Adipocyte (in vitro differentiated cells): ENCODE data around the gene TEX22.

Experiments
- DNase-seq: peaks from one replicate; pipeline ENCODE4 v3.0.0-alpha.2; 2015; ENCODE audit warnings: low read depth
- H3K27me3 ChIP-seq: replicated peaks from 2 replicates; pipeline ENCODE4 v1.7.0; 2013; ENCODE audit warnings: mild to moderate bottlenecking, low read length, moderate library complexity; ENCODE audit not compliant: control insufficient read depth, insufficient read depth
- H3K36me3 ChIP-seq: 2 replicates; pipeline ENCODE4 v1.7.0; 2013; ENCODE audit warnings: low read length, mild to moderate bottlenecking, moderate library complexity; ENCODE audit not compliant: control insufficient read depth, insufficient read depth, severe bottlenecking
- H3K4me1 ChIP-seq: 2 replicates; pipeline ENCODE4 v1.7.0; 2013; ENCODE audit warnings: mild to moderate bottlenecking, low read length, moderate library complexity; ENCODE audit not compliant: control insufficient read depth, insufficient read depth
- H3K4me3 ChIP-seq: 2 replicates; pipeline ENCODE4 v1.7.0; 2013; ENCODE audit warnings: mild to moderate bottlenecking, low read length, moderate library complexity
- H3K9ac ChIP-seq: 2 replicates; pipeline ENCODE4 v1.7.0; 2013; ENCODE audit warnings: mild to moderate bottlenecking, low read length, moderate library complexity
- H3K9me3 ChIP-seq: 2 replicates; pipeline ENCODE4 v1.7.0; 2013; ENCODE audit warnings: mild to moderate bottlenecking, low read length, moderate library complexity; ENCODE audit not compliant: control insufficient read depth

The TEX22 gene

GRCh38 chr14:105379946-105380345 lies 18.4 kb upstream of the TEX22 start:
- Histone ChIP-seq H3K4me3 (no peak overlapping the region), H3K27me3 (no peaks in the 10 kb centered on the region)

GRCh38 chr14:105380756-105381155 lies 17.6 kb upstream of the TEX22 start:
- no peak overlapping the region for H3K9ac ChIP-seq
- no peak for DNase-seq
- H3K9me3 ChIP-seq, result no peaks in the 10 kb centered on the region
- H3K4me3 ChIP-seq, result no peak overlapping the region
- no peaks in the 10 kb centered on the region for H3K4me1 ChIP-seq
- H3K36me3 ChIP-seq, result peaks cover 22% of the 10 kb centered on the region
- no peaks in the 10 kb centered on the region for H3K27me3 ChIP-seq

More at GRCh38 chr14:105379946-105380345, 18.4 kb upstream of the TEX22 start:
- H3K9ac ChIP-seq, result no peak overlapping the region
- no peaks in the 10 kb centered on the region for H3K4me1 ChIP-seq
- H3K36me3 ChIP-seq, result peaks cover 16% of the 10 kb centered on the region
- no peak for DNase-seq
- no peaks in the 10 kb centered on the region for H3K9me3 ChIP-seq

DNA sequence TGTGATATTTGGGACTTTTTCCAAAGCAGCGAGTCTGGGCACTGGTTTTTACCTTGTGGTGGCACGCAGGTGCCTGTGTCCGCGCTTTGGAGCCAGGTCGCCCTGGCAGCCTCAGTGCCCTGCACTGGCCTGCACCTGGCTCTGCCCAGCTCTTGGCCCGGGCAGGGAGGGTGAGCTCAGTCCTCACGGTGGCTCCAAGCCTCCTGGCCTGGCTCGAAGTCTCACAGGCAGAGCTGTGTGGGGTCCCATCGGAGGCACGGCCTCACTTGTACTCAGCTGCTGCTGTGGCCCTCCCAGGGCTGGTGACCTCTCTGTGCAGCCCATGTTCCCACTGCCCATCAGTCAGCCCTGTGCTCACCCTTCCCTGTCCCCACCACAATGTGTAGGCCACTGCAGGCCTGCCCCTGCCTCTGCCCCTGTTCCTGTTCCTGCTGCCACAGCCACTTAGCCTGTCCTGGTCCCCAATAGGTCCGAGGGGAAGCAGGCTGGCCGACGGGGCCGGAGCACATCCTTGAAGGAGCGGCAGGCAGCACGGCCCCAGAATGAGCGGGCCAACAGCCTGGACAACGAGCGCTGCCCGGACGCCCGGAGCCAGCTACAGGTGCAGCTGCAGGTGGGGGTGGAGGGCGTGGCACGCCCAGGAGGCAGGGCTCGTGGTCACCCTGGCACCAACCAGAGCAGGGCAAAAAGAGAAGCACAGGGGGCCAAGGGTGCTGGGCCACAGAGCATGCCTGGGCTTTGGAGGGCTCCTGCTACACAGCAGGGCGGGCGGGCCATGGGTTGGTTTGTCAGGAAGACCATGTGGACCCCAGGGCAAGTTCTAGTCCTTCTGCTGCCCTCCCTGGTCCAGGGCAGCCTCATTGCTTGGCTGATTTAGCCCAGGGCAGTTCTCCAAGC lies 16.6 kb upstream of the TEX22 start:
- no peak for DNase-seq
- Histone ChIP-seq H3K4me1 (no peaks in the 10 kb centered on the region), H3K9me3 (no peaks in the 10 kb centered on the region), H3K9ac (no peak overlapping the region), H3K27me3 (no peaks in the 10 kb centered on the region), H3K4me3 (no peak overlapping the region), H3K36me3 (peaks cover 22% of the 10 kb centered on the region)

DNA sequence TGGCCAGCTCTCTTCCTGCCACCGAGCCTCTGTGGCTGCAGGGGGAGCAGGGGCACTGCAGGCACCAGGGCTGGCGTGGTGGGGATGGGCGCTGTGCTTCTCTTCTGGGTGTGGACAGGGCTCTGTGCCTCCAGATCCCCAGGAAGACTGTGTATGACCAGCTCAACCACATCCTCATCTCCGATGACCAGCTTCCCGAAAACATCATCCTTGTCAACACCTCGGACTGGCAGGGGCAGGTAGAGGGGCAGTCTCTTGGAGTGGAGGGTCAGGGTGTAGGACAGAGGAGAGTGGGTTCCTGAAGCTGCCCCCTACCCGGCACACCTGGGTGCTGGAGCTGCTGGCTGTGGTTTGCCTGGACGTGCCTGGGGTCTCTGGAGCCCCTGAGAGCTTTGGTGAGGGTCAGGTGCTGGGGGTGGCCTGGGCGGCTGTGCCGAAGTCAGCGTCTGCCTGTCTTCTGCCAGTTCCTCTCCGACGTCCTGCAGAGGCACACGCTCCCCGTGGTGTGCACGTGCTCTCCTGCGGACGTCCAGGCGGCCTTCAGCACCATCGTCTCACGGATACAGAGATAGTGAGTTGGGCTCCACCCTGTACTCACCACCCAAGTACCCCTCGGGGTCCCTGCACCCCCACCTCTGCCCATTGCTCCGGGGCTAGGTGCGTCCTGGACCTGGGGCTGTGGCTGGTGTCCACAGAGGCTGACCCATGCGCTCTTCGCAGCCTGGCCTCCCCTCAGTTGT lies 15.8 kb upstream of the TEX22 start:
- Histone ChIP-seq H3K9me3 (no peaks in the 10 kb centered on the region), H3K36me3 (peaks cover 26% of the 10 kb centered on the region), H3K9ac (no peak overlapping the region), H3K27me3 (no peaks in the 10 kb centered on the region), H3K4me1 (no peaks in the 10 kb centered on the region), H3K4me3 (no peak overlapping the region)
- DNase-seq, result no peak

DNA sequence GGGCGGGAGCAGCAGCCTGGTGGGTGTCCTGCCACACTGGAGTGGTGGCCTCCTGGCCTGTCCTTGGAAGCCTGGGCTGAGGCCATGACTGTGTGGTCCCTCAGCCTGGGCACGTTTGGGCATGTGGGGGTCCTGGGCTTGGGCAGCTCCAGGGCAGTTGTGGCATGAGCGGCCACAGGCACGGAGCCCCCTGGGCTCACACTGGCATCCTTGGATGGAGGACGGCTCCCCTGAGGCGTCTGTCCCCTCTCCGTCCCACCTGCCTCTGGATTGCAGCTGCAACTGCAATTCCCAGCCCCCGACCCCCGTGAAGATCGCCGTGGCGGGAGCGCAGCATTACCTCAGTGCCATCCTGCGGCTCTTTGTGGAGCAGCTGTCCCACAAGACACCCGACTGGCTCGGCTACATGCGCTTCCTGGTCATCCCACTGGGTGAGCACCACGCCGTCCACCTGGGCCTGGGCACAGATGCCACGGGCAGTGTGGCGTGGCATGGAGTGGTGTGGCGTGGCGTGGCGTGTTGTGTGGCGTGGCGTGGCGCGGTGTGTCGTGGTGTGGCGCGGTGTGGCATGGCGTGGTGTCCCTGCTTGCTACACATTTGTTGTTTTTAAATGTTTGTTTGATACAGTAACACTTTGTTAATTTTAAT lies 15.1 kb upstream of the TEX22 start:
- Histone ChIP-seq H3K36me3 (peaks cover 26% of the 10 kb centered on the region), H3K4me3 (no peak overlapping the region), H3K27me3 (no peaks in the 10 kb centered on the region), H3K9me3 (no peaks in the 10 kb centered on the region), H3K9ac (no peak overlapping the region), H3K4me1 (no peaks in the 10 kb centered on the region)
- no peak for DNase-seq

DNA sequence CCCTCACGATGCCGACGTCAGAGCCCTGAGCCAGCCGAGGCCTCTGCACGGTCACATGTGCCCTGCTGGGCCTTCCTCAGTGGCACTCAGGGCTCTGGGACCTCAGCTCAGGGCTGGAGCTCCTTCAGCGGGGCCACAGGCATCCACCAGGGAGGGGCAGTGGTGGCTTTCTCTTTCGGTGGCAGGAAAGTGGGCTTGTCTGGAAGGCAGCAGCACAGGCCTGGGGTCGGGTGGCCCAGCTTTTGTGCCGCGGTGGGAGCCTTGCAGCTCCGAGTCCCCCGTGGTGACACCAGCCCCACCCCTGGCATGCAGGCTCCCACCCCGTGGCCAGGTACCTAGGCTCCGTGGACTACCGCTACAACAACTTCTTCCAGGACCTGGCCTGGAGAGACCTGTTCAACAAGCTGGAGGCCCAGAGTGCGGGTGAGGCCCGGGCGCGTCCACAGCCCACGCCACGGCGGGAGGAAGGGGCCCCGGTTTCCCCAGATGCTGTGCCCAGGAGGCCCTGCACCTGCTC lies 14.2 kb upstream of the TEX22 start:
- Histone ChIP-seq H3K4me1 (no peaks in the 10 kb centered on the region), H3K36me3 (peaks cover 26% of the 10 kb centered on the region), H3K9ac (no peak overlapping the region), H3K27me3 (no peaks in the 10 kb centered on the region), H3K9me3 (no peaks in the 10 kb centered on the region), H3K4me3 (no peak overlapping the region)
- no peak for DNase-seq

GRCh38 chr14:105384605-105385321 lies 13.6 kb upstream of the TEX22 start:
- no peak for DNase-seq
- Histone ChIP-seq H3K4me3 (no peak overlapping the region), H3K9me3 (no peaks in the 10 kb centered on the region), H3K9ac (no peak overlapping the region), H3K4me1 (no peaks in the 10 kb centered on the region), H3K36me3 (peaks cover 24% of the 10 kb centered on the region), H3K27me3 (no peaks in the 10 kb centered on the region)

GRCh38 chr14:105385322-105385637 lies 13.1 kb upstream of the TEX22 start:
- Histone ChIP-seq H3K36me3 (peaks cover 21% of the 10 kb centered on the region), H3K9me3 (no peaks in the 10 kb centered on the region), H3K4me1 (no peaks in the 10 kb centered on the region), H3K27me3 (no peaks in the 10 kb centered on the region), H3K9ac (no peak overlapping the region), H3K4me3 (no peak overlapping the region)
- DNase-seq, result no peak

GRCh38 chr14:105385698-105386365 lies 12.5 kb upstream of the TEX22 start:
- Histone ChIP-seq H3K27me3 (no peaks in the 10 kb centered on the region), H3K36me3 (peaks cover 21% of the 10 kb centered on the region), H3K9me3 (no peaks in the 10 kb centered on the region), H3K4me1 (no peaks in the 10 kb centered on the region), H3K9ac (no peak overlapping the region), H3K4me3 (no peak overlapping the region)
- DNase-seq, result no peak

DNA sequence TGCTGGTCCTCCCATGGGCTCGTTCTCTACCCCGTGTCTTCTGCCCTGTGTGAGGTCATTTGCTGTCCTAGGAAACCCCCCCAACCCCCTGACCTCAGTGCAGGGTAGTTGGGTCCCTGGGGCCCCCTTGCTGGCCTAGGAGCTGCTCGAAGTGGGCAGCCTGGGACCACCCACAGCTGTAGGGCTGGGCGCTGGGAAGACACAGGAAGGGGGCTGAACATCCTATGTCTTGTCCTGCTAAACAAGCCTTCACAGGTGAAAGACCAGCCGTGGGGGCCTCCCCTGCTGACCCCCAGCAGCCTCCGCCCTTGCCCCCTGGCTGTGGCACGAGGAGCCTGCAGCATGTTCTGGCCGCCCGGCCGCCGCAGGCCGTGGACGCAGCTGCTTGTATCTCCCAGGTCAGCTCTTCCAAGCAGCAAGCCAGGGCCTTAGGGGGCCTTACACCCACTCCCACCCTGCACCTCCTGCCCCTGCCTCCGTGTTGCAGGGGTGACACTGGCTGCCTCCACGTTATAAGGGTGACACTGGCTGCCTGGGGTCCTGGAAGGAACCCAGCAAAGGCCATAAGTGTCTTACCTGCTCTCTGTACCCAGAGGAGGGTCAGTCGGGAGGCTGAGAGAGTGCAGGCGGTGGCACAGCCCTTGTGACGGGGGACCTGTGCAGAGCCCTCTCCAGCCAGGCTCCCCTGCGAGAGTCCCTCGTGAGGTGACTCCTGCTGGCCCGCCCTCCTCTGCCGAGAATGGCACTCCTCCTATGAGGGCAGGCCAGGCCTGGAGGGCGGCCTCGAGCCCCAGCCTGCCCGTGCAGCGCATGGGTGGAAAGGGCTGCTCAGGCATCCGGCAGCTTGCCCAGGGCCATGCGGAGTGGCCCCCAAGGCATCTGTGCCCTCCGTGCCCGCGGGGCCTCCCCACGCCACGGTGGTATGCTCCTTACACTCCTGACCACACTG lies 11.5 kb upstream of the TEX22 start:
- DNase-seq, result no peak
- Histone ChIP-seq H3K4me3 (no peak overlapping the region), H3K9me3 (no peaks in the 10 kb centered on the region), H3K36me3 (peaks cover 21% of the 10 kb centered on the region), H3K27me3 (no peaks in the 10 kb centered on the region), H3K9ac (no peak overlapping the region), H3K4me1 (no peaks in the 10 kb centered on the region)
